Islet of Langerhans (tissue), 1 donor: Measurements from ENCODE around the gene ZNF787.

Experiments
- FAIRE-seq: peaks from one replicate; lab custom pipeline; 2011; peaks lifted over from hg19 to GRCh38; lab: Jason Lieb, UNC

Gene ZNF787

GRCh38 chr19:56144376-56144775 lies 23.3 kb upstream of the ZNF787 start:
- no peak for FAIRE-seq

DNA sequence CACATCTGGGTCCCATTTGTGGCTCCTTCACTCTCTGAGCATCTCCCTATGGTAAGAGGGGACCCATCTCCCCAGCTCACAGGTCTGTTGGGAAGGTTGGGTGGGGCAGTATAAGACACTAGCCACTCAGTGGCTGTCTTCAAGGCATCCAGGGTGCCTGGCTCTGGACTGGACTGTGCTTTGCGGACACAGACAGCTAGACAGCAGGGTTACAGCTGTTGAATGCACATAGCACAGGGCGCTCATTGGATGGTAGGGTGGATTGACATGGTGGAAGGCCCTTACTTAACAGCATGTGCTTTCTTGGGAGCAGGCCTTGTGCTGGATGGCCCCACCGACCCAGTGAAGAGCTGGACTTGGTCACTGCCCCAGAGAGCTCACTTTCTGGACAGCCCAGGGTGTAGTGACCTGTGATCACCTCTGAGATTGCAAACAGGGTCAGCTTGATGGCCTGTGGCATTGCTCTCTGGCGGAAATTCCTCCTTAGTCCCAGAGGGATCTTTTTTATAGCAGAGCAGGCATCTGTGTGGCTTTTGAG lies 21.9 kb upstream of the ZNF787 start:
- no peak for FAIRE-seq

DNA sequence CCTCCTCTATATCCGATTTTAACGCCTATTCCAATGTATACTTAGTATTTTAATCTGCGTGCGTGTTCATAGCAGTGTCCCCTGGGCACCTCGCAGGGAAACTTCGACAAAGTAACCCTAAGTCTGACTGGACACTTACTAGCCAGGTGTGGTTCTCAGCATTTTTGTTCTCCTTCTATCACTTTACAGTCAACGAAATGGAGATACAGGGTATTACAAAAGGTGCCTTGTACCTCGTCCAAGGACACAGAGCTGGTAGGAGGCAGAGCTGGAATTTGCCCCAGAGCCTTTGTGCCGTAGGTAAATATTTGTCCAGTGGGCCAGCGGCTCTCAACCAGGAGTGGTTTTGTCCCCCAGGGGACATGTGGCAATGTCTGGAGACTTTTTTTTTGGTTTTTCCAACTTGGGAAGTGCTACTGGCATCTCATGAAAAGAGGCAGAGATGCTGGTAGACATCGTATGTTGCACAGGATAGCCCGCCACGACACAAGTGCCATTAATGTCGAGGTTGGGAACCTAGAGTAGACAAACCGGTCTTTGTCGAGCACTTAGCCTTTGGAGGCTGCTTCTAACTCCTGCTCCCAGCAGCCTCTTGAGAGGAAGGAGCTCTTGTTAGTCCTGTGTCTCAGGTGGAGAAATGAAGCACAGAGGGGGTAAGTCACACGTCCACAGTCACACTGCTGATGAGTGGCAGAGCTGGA lies 21.1 kb upstream of the ZNF787 start:
- FAIRE-seq: no peak

DNA sequence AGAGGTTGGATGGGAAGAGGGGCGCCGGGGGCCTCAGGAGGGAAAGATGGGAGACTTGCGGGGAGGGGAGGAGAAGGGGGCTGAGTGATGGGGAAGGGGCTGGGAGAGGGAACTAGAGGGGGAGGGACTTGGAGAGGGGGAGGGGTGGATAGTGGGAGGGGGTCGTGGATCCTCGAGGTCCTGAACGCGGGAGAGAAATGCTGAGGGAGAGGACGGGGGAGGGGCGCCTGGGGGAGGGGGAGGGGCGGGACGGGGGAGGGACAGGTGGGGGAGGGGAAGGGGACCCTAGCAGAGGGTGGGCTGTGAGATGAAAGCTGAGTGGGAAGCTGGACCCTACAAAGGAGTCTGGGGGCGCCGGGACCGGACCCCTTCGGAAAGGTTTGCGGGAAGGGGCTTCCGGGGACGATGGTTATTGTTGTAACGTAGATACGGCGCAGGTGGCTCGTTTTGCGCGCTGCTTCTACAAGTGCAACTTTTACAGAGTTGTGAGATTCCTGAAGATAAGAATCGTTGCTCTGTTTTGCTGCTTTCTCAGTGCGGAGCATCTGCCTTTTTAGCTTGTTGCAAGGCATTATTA lies 20.4 kb upstream of the ZNF787 start:
- no peak for FAIRE-seq

- FAIRE-seq: peak; percentile 80
Measured at GRCh38 chr19:56140583-56141416, 19.7 kb upstream of the ZNF787 start, which contains the start of gene ZNF444. Gene ZNF444 (plus strand): TSS chr19:56141287. CDS start chr19:56146912, 5,625 bp downstream.

DNA sequence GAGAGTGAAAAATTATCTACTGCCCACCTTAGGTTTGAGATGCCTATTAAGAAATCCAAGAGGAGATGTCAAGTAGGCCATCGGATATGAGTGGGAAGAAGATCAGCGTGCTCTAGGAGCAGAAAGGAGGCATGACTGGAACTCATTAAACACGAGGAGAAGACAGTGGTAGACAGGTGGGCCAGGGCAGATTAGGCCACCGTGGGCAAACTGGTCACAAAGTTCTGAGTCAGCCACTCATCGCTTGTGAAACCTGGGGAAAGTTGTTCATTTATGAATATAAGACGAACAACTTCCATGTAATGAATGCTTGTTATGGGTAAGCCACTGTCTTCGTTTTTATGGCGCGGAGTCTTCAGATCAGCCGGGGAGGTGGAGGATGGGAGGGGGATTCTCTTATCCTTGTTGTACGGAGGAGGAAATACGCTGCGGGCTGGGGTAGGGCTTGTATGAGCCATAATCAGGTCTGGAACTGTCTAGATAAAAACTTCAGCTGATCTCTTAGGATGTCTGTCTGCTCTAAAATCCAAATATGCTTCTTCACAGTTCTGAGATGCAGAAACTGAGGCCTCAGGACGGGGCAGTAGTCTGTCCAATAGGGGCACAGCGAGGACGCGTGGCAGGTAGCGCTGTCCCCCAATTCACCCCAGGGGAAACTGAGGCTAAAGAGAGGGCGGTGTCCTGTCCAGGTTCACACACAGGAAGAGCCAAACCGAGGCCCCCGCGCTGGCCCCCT lies 18.9 kb upstream of the ZNF787 start:
- no peak for FAIRE-seq

DNA sequence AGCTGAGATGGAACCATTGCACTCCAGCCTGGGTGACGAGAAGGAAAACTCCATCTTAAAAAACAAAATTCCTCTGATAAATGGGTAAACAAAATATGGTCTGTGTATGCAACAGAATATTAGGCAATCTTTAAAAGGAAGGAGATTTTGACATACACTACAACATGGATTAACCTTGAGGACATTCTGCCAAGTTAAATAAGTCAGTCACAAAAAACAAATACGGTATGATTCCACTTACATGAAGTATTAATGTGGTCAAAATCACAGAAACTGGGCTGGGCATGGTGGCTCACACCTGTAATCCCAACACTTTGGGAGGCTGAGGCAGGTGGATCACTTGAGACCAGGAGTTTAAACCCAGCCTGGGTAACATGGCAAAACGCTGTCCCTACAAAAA lies 17.0 kb upstream of the ZNF787 start:
- no peak for FAIRE-seq

DNA sequence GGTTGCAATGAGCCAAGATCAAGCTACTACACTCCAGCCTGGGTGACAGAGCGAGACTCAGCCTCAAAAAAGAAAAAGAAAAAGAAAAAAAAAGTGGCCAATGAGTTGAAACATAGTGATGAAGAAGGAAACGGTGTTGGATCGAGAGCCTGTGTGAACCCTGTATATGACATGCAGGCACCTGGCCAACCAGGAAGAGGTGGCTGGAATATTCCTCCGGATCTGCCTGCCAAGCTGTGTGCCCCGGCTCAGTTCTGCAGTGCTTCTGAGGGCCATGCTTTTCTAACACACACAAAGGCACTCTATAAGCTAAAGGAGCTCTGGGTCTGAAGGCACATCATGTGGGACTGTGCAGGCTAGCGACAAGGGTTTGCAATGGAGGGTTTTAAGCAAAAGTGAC lies 16.3 kb upstream of the ZNF787 start:
- no peak for FAIRE-seq

GRCh38 chr19:56136362-56136761 lies 15.3 kb upstream of the ZNF787 start:
- FAIRE-seq: no peak

DNA sequence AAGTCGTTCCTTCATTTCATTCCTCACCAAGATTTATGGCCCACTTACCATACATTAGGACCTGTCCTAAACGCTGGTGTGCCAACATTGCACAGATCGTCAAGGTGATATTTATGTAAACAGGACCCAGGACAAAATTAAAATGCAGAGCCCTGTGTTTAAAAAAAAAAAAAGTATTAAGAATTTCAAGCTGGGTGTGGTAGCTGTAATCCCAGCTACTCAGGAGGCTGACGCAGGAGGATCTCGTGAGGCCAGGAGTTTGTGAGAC lies 13.5 kb upstream of the ZNF787 start:
- FAIRE-seq: no peak

- no peak for FAIRE-seq
Measured at GRCh38 chr19:56133858-56134653, 13.0 kb upstream of the ZNF787 start.

DNA sequence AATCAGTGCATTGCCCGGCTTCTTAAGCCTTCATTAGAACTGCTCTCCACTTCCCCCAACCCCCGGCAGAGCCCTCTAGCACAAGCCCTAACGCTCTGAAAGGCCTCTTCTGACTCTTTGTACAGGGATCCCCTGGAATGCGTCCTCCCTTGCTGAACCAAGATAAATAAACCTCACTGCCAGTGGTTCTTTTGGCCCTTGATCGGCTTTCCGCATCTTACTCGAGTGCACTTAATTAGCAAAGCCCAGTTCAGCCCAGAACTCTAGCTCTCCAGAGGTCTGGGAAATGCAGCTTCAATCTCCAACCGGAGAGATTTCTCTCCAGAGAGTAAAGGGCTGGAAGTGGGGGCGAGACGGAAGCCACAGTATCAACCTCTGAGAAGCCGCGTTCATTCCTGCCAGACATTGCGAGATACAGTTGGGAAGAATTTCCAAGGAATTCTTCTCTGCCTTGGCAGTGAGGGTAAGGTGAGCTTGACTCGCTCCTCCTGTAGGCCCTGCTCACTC lies 11.3 kb upstream of the ZNF787 start:
- FAIRE-seq: no peak

DNA sequence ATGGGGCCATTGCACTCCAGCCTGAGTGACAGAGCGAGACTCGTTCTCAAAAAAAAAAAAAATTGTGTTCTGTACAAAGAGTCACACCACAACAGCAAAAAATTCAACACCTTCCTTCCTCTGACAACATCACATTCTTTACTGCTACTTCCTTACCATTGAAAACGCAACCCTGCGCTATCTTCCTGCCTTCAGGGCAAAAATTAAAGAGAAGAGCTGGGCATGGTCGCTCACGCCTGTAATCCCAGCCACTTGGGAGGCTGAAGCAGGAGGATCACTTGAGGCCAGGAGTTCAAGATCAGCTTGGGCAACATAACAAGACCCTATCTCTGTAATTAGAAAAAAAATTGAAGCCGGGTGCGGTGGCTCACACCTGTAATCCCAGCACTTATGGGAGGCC lies 10.6 kb upstream of the ZNF787 start:
- no peak for FAIRE-seq

- no peak for FAIRE-seq
Measured at GRCh38 chr19:56130006-56130405, 8.9 kb upstream of the ZNF787 start.

DNA sequence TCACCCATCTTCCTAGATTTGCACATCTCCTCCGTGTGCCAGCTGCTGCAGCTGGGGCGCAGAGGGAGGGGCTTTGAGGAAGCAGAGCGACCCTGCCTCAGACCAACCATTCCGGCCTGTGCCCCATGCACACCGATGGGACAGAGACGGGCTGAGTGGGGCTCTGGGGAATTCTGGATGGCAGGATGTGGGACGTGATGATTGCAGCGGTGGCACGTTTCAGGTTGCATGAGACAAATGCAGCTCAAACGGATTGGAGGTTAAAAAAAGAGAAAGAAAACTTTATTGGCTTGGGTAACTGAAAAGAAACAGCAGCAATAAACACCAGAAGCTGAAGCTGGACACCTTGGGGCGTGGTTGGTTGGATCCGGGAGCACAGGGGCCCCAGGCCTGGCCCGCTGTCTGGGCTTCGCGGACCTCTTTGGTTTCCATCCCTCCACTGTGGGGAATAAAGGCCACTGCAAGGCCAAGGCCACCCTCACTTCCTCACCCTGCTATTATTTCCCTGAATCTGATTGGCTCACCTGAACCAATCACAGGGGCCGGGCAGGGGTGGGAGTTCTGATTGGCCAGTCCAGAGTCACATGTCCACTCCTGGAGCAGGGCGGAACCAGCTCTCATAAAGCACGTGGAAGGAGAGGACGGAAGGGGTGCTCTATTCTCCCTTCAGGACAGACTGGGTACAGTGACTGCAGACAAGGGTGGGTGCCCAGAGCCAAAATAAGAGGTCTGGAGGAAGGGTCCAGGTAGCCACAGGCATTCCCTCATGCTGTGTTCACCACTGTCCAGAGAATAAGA lies 6.1 kb upstream of the ZNF787 start:
- no peak for FAIRE-seq

- FAIRE-seq: no peak
Measured at GRCh38 chr19:56125806-56126590, 4.9 kb upstream of the ZNF787 start.

DNA sequence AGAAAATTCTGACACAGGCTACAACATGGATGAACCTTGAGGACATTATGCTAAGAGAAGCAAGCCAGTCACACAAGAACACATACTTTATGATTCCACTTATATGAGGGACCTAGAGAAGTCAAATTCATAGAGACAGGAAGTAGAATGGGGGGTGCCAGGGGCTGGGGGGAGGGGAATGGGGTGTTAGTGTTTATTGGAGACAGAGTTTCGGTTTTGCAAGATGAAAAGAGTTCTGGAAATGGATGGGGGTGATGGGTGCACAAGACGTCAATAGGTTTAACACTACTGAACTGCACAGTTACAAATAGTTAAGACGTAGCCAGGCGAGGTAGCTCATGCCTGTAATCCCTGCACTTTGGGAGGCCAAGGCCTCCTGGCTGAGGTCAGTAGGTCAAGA lies 3.5 kb upstream of the ZNF787 start:
- no peak for FAIRE-seq

GRCh38 chr19:56123266-56123891 lies 2.3 kb upstream of the ZNF787 start:
- no peak for FAIRE-seq

DNA sequence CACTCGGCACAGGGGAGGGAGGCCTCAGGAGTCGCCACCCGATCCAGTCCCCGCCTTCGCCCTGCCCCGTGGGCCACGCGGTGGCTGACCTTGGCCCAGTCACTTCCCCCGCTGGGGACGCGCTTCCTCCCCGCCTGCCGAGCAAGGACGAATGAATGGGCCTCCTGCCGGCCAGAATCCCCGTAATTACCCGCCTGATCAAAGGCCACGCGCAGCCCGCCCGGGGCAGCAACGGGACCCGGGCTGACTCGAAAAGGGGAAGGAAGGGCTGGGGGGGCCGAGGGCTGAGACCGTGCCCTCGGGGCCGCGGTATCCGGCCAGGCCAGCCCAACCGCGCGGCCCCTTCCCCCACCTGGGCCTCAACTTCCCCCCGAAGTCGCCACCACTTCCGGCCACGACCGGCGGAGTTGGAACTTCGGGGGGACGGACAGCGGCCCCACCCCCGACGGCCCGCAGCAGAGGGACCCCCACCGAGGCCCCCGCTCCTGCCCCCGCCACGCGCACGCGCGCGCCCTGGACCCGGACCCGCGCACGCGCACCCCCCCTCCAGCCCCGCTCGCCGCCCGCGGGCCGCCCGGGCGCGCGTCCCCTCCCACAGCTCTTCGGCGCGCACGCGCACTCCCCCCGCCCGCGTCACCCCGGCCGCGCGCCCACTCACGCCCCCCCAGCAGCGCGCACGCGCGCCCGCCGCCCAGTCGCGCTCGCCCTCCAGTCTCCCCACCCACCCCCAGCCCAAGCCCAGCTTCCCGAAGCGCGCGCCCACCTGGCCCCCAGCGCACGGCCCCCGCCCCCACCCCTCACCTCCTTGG lies 520 bp downstream of the ZNF787 start:
- no peak for FAIRE-seq
